ENCODE data around the gene MSX2.

MSX2 gene

DNA sequence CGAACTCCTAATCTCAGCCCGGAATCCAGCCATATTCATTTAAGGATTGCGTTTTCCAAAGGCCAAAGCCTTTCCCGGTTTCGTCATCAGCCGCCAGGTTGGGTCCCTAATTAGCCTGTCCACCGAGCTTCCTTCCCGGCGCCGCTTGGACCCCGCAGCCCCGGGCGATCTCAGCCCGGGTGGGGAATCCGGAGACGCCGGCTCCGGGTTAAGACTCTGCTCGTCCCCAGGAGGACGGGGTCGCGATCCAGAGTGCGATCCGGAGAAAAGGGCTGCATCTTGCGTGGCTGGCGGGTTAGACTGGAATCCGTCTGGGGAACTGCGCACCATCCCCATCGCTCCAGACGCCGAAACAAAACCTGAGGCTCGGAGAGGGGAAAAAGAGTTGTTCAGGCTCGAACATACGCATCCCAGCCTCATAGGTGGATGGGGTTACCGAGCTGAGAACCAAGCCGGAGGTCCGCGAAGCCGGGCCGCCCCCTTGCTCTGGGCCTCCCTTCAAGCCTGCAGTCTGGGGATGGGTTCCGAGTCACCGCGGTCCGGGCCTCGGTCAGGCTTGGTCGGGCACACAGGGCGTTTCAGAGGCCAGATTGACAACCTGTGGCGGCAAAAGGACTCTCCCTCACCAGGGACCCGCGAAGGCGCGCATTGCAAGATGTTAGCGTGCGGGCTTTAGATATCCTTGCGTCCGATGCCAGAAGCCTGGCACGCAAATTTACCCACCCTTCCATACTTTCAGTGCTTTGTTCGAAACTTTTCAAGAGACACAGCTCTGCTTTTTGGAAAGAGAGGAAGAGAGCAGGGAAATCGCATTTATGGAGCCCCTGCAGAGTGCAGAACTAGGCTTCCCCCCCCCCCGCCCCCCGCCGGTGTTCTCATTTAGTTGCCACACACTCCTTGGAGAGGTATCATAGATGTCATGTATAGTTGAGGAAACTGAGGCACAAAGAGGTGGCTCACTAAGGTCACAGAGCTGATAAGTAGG, 7.9 kb downstream of the MSX2 start:
- ChIA-PET POLR2A (no interaction called here), CTCF (interaction anchor here (1.6 to 2.0 kb wide), 2 partner anchors 61 to 309 kb away, joined by 4 read pairs; no protein-coding TSS in a partner anchor)
- no peak for DNase-seq (ENCODE audit: low read depth, low spot score)
- no peak overlapping the region for H3K4me3 ChIP-seq (ENCODE audit: low read depth, low read length)
- TF ChIP-seq, protein P1, sequence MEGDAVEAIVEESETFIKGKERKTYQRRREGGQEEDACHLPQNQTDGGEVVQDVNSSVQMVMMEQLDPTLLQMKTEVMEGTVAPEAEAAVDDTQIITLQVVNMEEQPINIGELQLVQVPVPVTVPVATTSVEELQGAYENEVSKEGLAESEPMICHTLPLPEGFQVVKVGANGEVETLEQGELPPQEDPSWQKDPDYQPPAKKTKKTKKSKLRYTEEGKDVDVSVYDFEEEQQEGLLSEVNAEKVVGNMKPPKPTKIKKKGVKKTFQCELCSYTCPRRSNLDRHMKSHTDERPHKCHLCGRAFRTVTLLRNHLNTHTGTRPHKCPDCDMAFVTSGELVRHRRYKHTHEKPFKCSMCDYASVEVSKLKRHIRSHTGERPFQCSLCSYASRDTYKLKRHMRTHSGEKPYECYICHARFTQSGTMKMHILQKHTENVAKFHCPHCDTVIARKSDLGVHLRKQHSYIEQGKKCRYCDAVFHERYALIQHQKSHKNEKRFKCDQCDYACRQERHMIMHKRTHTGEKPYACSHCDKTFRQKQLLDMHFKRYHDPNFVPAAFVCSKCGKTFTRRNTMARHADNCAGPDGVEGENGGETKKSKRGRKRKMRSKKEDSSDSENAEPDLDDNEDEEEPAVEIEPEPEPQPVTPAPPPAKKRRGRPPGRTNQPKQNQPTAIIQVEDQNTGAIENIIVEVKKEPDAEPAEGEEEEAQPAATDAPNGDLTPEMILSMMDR (IDR thresholded peaks at IDR 0.05; ENCODE audit: insufficient read depth, low read length, missing control alignments) = no peak

DNA sequence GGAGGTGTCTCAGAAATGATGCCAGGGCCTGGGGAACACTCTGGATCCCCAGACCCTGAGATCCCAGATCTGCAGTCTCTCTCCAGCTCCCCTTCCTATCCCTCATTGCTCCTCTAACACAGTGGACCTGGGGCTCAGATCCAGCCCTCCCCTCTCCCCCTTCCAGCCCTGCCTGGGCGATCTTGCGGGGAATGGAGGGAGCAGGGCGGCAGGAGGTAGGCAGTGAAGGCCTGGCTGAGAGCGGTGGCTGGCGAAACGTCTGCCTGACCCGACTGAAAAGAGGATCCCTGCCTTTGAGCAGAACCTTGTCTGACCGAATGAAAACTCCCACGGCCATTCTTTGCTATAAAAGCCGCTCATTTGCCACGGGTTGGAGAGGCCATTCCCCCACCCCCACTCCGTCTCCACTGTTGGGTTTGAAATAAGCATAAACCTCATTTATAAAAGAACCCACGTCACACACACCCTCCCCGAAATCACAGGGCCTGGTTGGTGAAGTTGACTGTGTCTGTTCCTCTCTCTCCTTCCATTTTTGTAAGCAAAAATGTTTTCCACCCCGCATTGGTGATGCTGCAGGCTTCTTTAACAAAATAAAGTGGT, 8.8 kb downstream of the MSX2 start:
- TF ChIP-seq, protein P1 (IDR thresholded peaks at IDR 0.05; ENCODE audit: insufficient read depth, low read length, missing control alignments) = no peak
- H3K4me3 ChIP-seq (ENCODE audit: low read depth, low read length) = no peak overlapping the region
- no peak for DNase-seq (ENCODE audit: low read depth, low spot score)
- POLR2A ChIA-PET = no interaction called here
- CTCF ChIA-PET = no interaction called here

DNA sequence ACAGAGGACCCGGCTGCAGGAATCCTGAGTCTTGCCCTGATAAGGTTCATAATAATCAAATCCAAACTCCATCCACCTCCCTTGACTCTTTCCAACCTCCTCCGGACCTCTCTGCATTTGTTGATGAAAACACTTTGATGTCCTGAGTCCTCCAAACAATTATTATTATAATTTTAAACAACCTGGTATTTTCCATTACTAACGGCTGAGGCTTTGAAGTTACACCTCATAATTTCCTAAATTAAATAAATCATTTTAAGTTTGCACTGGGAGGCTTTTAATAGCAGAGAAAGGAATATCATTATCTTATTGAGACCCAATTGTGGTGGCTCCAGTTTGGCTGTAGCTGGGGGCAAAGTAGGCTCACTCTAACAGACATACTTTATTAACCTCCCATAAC, 9.5 kb downstream of the MSX2 start:
- no peak for DNase-seq (ENCODE audit: low read depth, low spot score)
- ChIA-PET POLR2A (no interaction called here), CTCF (interaction anchor here (1.2 kb wide), 1 partner anchor 153 kb away, joined by 3 read pairs; no protein-coding TSS in a partner anchor)
- TF ChIP-seq, protein P1 (IDR thresholded peaks at IDR 0.05; ENCODE audit: insufficient read depth, low read length, missing control alignments) = no peak
- H3K4me3 ChIP-seq (ENCODE audit: low read depth, low read length) = no peak overlapping the region

DNA sequence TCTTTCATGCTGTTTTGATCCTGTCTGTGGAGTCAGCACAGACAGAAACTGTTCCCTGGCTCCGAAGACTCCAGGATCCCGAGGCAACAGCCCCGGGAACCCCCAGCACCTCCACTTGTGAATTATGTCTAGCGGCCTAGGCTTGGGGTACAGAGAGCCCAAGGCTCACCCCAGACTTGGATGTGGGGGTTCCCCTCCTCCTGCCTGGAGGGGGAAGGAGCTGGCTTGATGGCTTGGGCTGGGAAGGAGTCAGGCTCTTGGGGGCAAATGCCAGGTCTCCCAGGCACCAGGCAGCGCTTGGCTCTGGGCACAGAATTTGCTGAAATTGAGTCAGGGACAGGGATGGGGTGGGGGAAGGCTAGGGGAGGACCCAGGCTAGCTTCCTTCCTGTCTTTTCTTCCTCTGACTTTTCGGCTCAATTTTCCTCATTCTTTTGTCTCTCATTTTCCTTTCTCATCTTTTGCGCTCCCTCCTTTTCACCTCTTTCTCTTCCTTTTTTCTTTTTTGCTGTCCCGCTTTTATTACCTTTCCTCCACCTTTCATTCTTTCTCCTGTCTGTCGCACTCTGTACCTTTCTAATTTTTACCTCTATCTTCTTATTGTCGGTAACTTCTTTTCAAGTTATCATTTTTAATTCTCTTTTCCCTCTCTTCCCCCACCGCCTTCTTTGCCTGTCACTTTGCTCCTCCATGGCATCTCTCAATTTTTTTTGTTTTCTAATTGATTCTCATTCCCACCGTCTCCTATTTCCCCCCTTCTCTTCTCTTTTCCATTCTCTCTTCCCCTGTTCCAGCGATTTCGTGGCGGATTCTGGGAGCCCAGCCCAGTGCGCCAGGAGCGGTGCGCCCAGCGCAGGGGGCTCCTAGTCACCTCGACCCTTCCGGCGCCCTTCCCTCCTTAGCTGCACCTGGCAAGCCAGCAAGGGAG, 10.5 kb downstream of the MSX2 start:
- ChIA-PET POLR2A (no interaction called here), CTCF (interaction anchor here (1.2 to 1.3 kb wide), 2 partner anchors 154 to 309 kb away, joined by 3 read pairs; no protein-coding TSS in a partner anchor)
- H3K4me3 ChIP-seq (ENCODE audit: low read depth, low read length) = no peak overlapping the region
- DNase-seq (ENCODE audit: low read depth, low spot score) = no peak
- TF ChIP-seq, protein P1 (IDR thresholded peaks at IDR 0.05; ENCODE audit: insufficient read depth, low read length, missing control alignments) = no peak

DNA sequence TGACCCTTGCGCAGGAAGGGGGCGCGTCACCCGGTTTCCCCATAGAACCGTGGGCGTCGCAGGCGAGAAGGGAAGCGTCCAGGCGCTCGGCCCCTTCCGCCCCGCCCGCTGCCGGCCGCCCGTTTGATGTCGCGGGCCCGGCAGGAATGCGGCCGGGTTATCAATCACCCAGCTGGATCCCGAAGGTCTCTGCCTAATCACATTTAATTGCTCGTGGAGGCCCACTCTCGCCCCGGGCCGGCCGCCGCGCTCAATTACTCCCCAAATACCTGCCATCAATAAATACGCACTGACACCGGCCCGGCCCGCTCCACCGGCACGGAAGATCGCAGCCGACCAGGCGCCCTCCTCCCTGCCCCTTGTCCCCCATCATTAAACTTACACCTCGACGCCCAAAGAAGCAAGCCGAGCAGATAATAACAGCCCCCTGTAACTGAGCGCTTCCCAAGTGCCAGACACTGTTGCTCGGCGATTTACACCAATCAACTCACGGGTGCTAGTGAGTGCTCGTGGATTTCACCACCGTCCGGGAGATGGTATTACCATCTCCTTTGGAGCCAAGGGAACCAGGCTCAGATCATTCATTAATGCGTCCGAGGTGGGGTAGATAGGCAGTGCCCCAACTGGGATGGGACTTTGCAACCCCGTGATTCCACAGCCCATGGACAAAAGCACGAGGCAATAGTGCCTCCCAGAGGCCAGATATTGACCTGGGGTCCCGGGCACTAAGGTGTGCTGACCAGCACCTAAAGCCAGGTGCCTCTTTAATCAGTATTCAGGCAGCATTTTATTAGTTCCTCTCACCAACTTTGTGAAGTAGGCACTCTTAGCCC, 11.3 kb downstream of the MSX2 start:
- no peak overlapping the region for H3K4me3 ChIP-seq (ENCODE audit: low read depth, low read length)
- CTCF ChIA-PET = interaction anchor here (0.7 to 1.3 kb wide), 4 partner anchors 310 to 325 kb away, joined by 3 to 4 read pairs (median 3); no protein-coding TSS in a partner anchor
- DNase-seq (ENCODE audit: low read depth, low spot score) = no peak
- TF ChIP-seq, protein P1 (IDR thresholded peaks at IDR 0.05; ENCODE audit: insufficient read depth, low read length, missing control alignments) = peak; percentile 28
- POLR2A ChIA-PET = no interaction called here
